Fibroblast of lung (primary cell): ENCODE results near the gene ZNF14. TPM values are rescaled to one million over a fixed set of nuclear protein-coding genes. Genes with fewer than 3 reads are reported as not detected.

Experiments used
- DNase-seq, 2 donors: peaks; one replicate each; pipeline versions ENCODE4 v3.0.0 to v3.0.0-alpha.2; 2010; ENCODE audit warnings: low read depth in 2 of 2
- H2AFZ ChIP-seq: 2 replicates; pipeline ENCODE4 v1.5.1; 2012; ENCODE audit warnings: low read length, control low read depth, inconsistent platforms
- H3K27ac ChIP-seq: 2 replicates; pipeline ENCODE4 v1.5.1; 2011; ENCODE audit warnings: low read length, control low read depth; ENCODE audit not compliant: insufficient read depth
- H3K27me3 ChIP-seq: 2 replicates; pipeline ENCODE4 v1.5.1; 2011; ENCODE audit warnings: mild to moderate bottlenecking, low read length; ENCODE audit not compliant: control insufficient read depth, insufficient read depth
- H3K36me3 ChIP-seq: 2 replicates; pipeline ENCODE4 v1.5.1; 2011; ENCODE audit warnings: low read length; ENCODE audit not compliant: control insufficient read depth, insufficient read depth
- H3K4me1 ChIP-seq: 2 replicates; pipeline ENCODE4 v1.5.1; 2011; ENCODE audit warnings: low read length; ENCODE audit not compliant: control insufficient read depth, insufficient read depth; ENCODE audit errors: extremely low read depth
- H3K4me2 ChIP-seq: 2 replicates; pipeline ENCODE4 v1.5.1; 2011; ENCODE audit warnings: low read length, control low read depth; ENCODE audit not compliant: insufficient read depth; ENCODE audit errors: extremely low read depth
- H3K4me3 ChIP-seq, 4 experiments: fragments of 200-600 bp in 1 of 4; sonication (generic) in 1 of 4; replicated peaks in 1 of 4; 2 replicates each; pipeline ENCODE4 v1.5.1; 2011 to 2016; ENCODE audit warnings: low read length in 4 of 4, low read depth in 3 of 4, mild to moderate bottlenecking in 3 of 4, control low read depth in 2 of 4, inconsistent platforms in 1 of 4, mixed read lengths in 1 of 4; ENCODE audit not compliant: insufficient read depth in 1 of 4; ENCODE audit errors: control extremely low read depth in 1 of 4
- H3K79me2 ChIP-seq: 2 replicates; pipeline ENCODE4 v1.5.1; 2012; ENCODE audit warnings: mild to moderate bottlenecking, low read length, inconsistent platforms; ENCODE audit not compliant: control insufficient read depth, insufficient read depth
- H3K9ac ChIP-seq: 2 replicates; pipeline ENCODE4 v1.5.1; 2011; ENCODE audit warnings: mild to moderate bottlenecking, low read length, control low read depth; ENCODE audit not compliant: insufficient read depth
- H3K9me3 ChIP-seq: 2 replicates; pipeline ENCODE4 v1.5.1; 2012; ENCODE audit warnings: low read depth, low read length; ENCODE audit not compliant: control insufficient read depth, insufficient read depth
- H4K20me1 ChIP-seq: 2 replicates; pipeline ENCODE4 v1.5.1; 2011; ENCODE audit warnings: low read length; ENCODE audit not compliant: control insufficient read depth, insufficient read depth; ENCODE audit errors: extremely low read depth
- CTCF ChIP-seq, 2 donors: IDR thresholded peaks in 1 of 2; conservative IDR thresholded peaks in 1 of 2; 1 replicate in 1 of 2; 2 replicates in 1 of 2; pipeline ENCODE4 v1.5.1; 2011 to 2012; ENCODE audit warnings: low read length in 2 of 2, control low read depth in 1 of 2, inconsistent platforms in 1 of 2, low read depth in 1 of 2, mild to moderate bottlenecking in 1 of 2
- EZH2 ChIP-seq: IDR thresholded peaks from 2 replicates; pipeline ENCODE4 v1.5.1; 2012; ENCODE audit warnings: low read length, control low read depth, mild to moderate bottlenecking; ENCODE audit errors: missing control alignments
- polyA plus RNA-seq, 2 donors: library from polyadenylated mRNA; depleted of rRNA in 1 of 2; stranded (reverse) in 1 of 2; unstranded in 1 of 2; fragments of >200 nt; gene quantifications; 2 replicates each; pipeline ENCODE4 v1.2.1, GENCODE V29; 2011 to 2012; ENCODE audit warnings: missing spikeins in 1 of 2
- total RNA-seq: library from RNA; depleted of rRNA; stranded (reverse); fragments of >200 nt; gene quantifications from 2 replicates; pipeline ENCODE4 v1.2.1, GENCODE V29; 2014

ZNF14 gene
- total and polyA plus RNA-seq, 2 donors (not counting 1 experiment from before 2014, with no cell fraction given), result 3.7 to 7.9 TPM

GRCh38 chr19:19777692-19778091 lies 44.8 kb upstream of the ZNF14 start:
- H3K27me3 ChIP-seq, result no peaks in the 10 kb centered on the region
- no peak for TF ChIP-seq EZH2
- no peak for TF ChIP-seq CTCF (conservative IDR thresholded peaks at IDR 0.05 in 1 of 2, IDR thresholded peaks at IDR 0.05 in 1 of 2; ENCODE audit: low read depth in 1 of 2, low read length in 2 of 2)
- peaks cover 3% of the 10 kb centered on the region for H3K79me2 ChIP-seq
- no peak for DNase-seq
- no peak overlapping the region for H3K27ac ChIP-seq
- no peaks in the 10 kb centered on the region for H3K9me3 ChIP-seq
- peak overlapping the region; percentile 90 for H3K4me2 ChIP-seq
- H2AFZ ChIP-seq, result no peak overlapping the region
- H3K4me1 ChIP-seq, result no peaks in the 10 kb centered on the region
- H3K36me3 ChIP-seq, result no peaks in the 10 kb centered on the region
- peak overlapping the region in 3 of 4 experiments; percentile 91 to 95 (median 91) for H3K4me3 ChIP-seq
- H4K20me1 ChIP-seq, result no peaks in the 10 kb centered on the region
- no peak overlapping the region for H3K9ac ChIP-seq

- H3K27me3 ChIP-seq, result no peaks in the 10 kb centered on the region
- peak; percentile 98 to 99 for DNase-seq
- H3K4me3 ChIP-seq, result peak overlapping the region; percentile 91 to 95 (median 93)
- peak overlapping the region; percentile 99 for H2AFZ ChIP-seq
- peak overlapping the region; percentile 62 for H3K9ac ChIP-seq
- H3K4me2 ChIP-seq, result peak overlapping the region; percentile 98
- H4K20me1 ChIP-seq, result no peaks in the 10 kb centered on the region
- peak overlapping the region; percentile 73 for H3K27ac ChIP-seq
- no peaks in the 10 kb centered on the region for H3K4me1 ChIP-seq
- TF ChIP-seq CTCF (conservative IDR thresholded peaks at IDR 0.05 in 1 of 2, IDR thresholded peaks at IDR 0.05 in 1 of 2; ENCODE audit: low read depth in 1 of 2, low read length in 2 of 2) (no peak), EZH2 (no peak)
- H3K79me2 ChIP-seq, result peaks cover 3% of the 10 kb centered on the region
- H3K36me3 ChIP-seq, result no peaks in the 10 kb centered on the region
- no peaks in the 10 kb centered on the region for H3K9me3 ChIP-seq
Observed at GRCh38 chr19:19776206-19777008, 43.5 kb upstream of the ZNF14 start.

- DNase-seq, result no peak
- Histone ChIP-seq H3K27me3 (no peaks in the 10 kb centered on the region), H3K79me2 (peaks cover 3% of the 10 kb centered on the region), H3K9me3 (no peaks in the 10 kb centered on the region), H3K27ac (peak overlapping the region; percentile 73), H3K4me2 (peak overlapping the region; percentile 98), H3K36me3 (no peaks in the 10 kb centered on the region), H3K4me3 (peak overlapping the region; percentile 91 to 95 (median 93)), H2AFZ (peak overlapping the region; percentile 99), H4K20me1 (no peaks in the 10 kb centered on the region), H3K9ac (peak overlapping the region; percentile 62), H3K4me1 (no peaks in the 10 kb centered on the region)
- TF ChIP-seq EZH2 (no peak), CTCF (conservative IDR thresholded peaks at IDR 0.05 in 1 of 2, IDR thresholded peaks at IDR 0.05 in 1 of 2; ENCODE audit: low read depth in 1 of 2, low read length in 2 of 2) (no peak)
Observed at GRCh38 chr19:19775891-19776205, 42.9 kb upstream of the ZNF14 start.
